Measurements from ENCODE around the gene STK32B. TPM values are rescaled to one million over a fixed set of nuclear protein-coding genes. Genes with fewer than 3 reads are reported as not detected.

Gene STK32B
- total and polyA plus RNA-seq, 9 donors: 0.35 to 3.0 (median 1.2) TPM

DNA sequence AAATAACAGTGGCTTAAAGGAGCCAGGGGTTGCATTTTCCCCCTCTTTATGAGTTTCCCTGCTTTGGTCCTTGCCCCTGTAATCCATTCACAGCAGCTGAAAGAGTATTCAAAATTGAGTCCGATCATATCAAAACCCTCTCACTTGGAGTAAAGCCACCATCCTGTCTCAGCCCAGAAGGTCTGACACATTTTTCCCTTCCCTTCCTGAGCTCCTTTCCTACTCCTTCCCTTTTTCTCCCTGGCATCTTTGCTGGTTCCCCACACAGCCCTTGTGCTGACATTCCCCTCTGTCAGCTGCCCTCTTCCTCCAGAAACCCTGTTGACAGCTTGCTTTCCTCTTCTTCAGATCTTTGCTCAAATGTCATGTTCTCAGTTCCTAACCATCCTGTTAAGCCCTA is 361.5 kb downstream of the STK32B start:
- H3K27me3 ChIP-seq: no peaks in the 10 kb centered on the region
- H3K36me3 ChIP-seq: no peaks in the 10 kb centered on the region
- no peak for DNase-seq
- no peak overlapping the region for H3K27ac ChIP-seq
- TF ChIP-seq POLR2A (IDR thresholded peaks at IDR 0.05) (no peak), EP300 (IDR thresholded peaks at IDR 0.05) (no peak), CTCF (IDR thresholded peaks at IDR 0.05) (no peak)
- no peaks in the 10 kb centered on the region for H3K4me1 ChIP-seq (ENCODE audit: insufficient read depth)
- intact Hi-C loops (cut with DNase I): no loop called here
- no peaks in the 10 kb centered on the region for H3K9me3 ChIP-seq
- H3K4me3 ChIP-seq: no peak overlapping the region
- 76 to 88% (median 80%) methylated on average over 1 of the region's 1 CpG for WGBS, 3 donors

- no peaks in the 10 kb centered on the region for H3K9me3 ChIP-seq
- intact Hi-C loops (cut with DNase I): no loop called here
- DNase-seq: no peak
- H3K36me3 ChIP-seq: no peaks in the 10 kb centered on the region
- TF ChIP-seq CTCF (IDR thresholded peaks at IDR 0.05): no peak
- no peak for TF ChIP-seq EP300 (IDR thresholded peaks at IDR 0.05)
- no peak for TF ChIP-seq POLR2A (IDR thresholded peaks at IDR 0.05)
- H3K4me1 ChIP-seq (ENCODE audit: insufficient read depth): no peaks in the 10 kb centered on the region
- no peak overlapping the region for H3K4me3 ChIP-seq
- WGBS, 3 donors: 65 to 81% (median 72%) methylated on average over 7 of the region's 7 CpGs
- no peak overlapping the region for H3K27ac ChIP-seq
- H3K27me3 ChIP-seq: no peaks in the 10 kb centered on the region
Observed at GRCh38 chr4:5416637-5417036, 365.4 kb downstream of the STK32B start.

DNA sequence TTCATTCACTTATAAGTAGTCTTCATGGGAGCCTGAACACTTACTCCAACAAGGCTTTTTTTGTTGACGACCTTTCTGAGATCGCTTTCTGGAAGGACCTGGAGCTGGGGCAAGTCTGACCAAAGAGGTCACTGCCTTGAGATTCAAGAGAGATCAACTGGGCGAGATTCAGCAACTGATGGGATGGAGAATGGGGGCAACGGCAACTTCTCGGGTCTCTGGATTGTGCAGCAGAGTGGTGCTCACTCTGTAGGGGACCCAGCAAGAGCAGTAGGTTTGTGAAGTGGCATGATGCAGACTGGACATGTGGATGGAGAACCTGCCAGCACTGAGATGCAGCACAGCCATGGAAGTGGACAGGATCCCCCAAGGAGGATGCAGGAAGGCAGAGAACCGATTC is 369.0 kb downstream of the STK32B start:
- no peak for DNase-seq
- Histone ChIP-seq H3K27me3 (no peaks in the 10 kb centered on the region), H3K36me3 (no peaks in the 10 kb centered on the region), H3K9me3 (no peaks in the 10 kb centered on the region), H3K4me3 (no peak overlapping the region), H3K27ac (no peak overlapping the region), H3K4me1 (ENCODE audit: insufficient read depth) (no peaks in the 10 kb centered on the region)
- 86 to 88% (median 88%) methylated on average over 6 of the region's 6 CpGs for WGBS, 3 donors
- TF ChIP-seq EP300 (IDR thresholded peaks at IDR 0.05): no peak
- intact Hi-C loops (cut with DNase I): no loop called here

DNA sequence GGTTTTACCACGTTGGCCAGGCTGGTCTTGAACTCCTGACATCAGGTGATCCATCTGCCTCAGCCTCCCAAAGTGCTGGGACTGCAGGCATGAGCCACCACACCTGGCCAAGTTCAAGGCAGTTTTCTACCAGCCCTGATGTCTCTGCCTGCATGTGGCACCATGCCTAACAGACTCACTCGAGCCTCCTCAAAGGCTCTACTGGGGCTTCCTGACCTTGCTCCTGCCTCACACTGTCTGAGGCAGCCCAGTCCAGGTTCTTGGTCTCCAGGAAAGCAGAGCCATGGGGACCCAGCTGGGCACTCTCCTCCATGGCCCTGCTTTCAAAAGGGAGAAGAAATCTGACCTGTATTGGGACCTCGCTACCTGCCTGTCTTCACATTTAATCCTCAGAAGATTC is 370.1 kb downstream of the STK32B start:
- H3K4me3 ChIP-seq: no peak overlapping the region
- no peaks in the 10 kb centered on the region for H3K9me3 ChIP-seq
- TF ChIP-seq CTCF (IDR thresholded peaks at IDR 0.05) (no peak), EP300 (IDR thresholded peaks at IDR 0.05) (no peak), POLR2A (IDR thresholded peaks at IDR 0.05) (no peak)
- DNase-seq: no peak
- H3K27ac ChIP-seq: no peak overlapping the region
- no peaks in the 10 kb centered on the region for H3K4me1 ChIP-seq (ENCODE audit: insufficient read depth)
- H3K36me3 ChIP-seq: no peaks in the 10 kb centered on the region
- intact Hi-C loops (cut with DNase I): no loop called here
- WGBS, 3 donors: 47 to 71% (median 70%) methylated on average over 3 of the region's 3 CpGs
- H3K27me3 ChIP-seq: no peaks in the 10 kb centered on the region

DNA sequence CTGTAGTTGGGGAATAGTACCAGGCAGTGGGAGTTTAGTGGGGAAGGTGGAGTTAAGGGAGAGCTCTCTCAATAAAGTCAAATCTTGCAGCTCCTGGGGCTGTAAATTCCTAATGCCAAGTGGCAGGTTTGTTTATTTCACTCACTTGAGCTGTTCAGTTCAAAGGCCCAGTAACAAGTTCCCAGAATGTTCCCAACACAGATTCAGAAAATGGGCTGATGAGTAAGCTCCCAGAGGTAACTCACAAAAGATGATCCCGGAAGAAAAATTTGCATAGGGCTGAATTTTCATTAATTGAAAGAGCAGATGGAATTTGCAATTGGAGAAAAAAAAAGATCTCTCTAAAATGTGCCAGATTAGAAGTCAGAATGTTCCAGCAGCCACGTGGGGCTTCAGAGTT is 370.9 kb downstream of the STK32B start:
- no peak overlapping the region for H3K4me3 ChIP-seq
- no peak overlapping the region for H3K27ac ChIP-seq
- no peaks in the 10 kb centered on the region for H3K9me3 ChIP-seq
- H3K36me3 ChIP-seq: no peaks in the 10 kb centered on the region
- WGBS, 3 donors: 48 to 56% (median 54%) methylated on average over 2 of the region's 2 CpGs
- TF ChIP-seq POLR2A (IDR thresholded peaks at IDR 0.05) (no peak), CTCF (IDR thresholded peaks at IDR 0.05) (no peak), EP300 (IDR thresholded peaks at IDR 0.05) (no peak)
- no peaks in the 10 kb centered on the region for H3K27me3 ChIP-seq
- intact Hi-C loops (cut with DNase I): no loop called here
- no peaks in the 10 kb centered on the region for H3K4me1 ChIP-seq (ENCODE audit: insufficient read depth)
- DNase-seq: no peak
